NK-92 treated with Interleukin-12 subunit alpha and Interleukin-12 subunit beta, amount 100 ng/mL, for 24 hours (cell line): ENCODE results near the gene STOM.
"Not testable (repeated sequence)": the region's sequence is repeated elsewhere in the genome, so short reads cannot be mapped to it uniquely, and the experiment has no call there.

Source experiments
- DNase-seq: peaks from one replicate; lab custom pipeline; 2025; lab: John Stamatoyannopoulos, UW

The STOM gene, protein sequence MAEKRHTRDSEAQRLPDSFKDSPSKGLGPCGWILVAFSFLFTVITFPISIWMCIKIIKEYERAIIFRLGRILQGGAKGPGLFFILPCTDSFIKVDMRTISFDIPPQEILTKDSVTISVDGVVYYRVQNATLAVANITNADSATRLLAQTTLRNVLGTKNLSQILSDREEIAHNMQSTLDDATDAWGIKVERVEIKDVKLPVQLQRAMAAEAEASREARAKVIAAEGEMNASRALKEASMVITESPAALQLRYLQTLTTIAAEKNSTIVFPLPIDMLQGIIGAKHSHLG

DNA sequence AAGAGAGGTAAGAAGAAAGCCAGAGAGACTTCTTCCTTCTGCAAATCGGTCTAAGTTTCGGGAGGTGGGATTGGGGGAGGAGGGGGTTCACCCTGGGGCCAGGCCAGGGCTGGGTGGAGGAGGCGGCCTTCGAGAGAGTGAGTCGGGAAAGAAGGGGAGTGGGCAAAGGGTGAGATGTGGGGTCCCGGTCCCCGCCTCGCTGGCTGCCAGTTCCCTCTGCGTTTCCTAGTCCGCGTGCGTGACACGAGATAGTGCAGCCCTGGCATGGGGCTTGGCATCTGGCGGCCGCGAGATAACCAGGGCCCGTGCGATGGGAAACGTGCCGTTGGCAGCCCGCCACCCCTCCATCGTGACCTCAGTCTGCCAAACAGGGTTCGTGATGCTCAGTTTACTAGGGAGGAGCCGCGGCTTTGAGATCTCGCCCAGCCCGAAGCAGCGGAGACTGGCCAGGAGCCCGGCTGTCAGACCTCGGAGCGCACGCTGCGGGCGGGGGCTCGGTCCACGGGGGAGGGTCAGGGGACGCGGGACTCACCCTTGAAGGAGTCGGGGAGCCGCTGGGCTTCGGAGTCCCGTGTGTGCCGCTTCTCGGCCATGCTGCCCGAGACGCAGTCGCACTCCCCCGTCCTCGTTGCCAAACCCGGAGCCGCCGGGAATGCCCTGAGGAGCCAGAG, at the start of gene STOM:
TSS of gene STOM (minus strand) at position 656 of the 671 bp plus-strand sequence. CDS start at position 593, 63 bp downstream.
- no peak for DNase-seq

DNA sequence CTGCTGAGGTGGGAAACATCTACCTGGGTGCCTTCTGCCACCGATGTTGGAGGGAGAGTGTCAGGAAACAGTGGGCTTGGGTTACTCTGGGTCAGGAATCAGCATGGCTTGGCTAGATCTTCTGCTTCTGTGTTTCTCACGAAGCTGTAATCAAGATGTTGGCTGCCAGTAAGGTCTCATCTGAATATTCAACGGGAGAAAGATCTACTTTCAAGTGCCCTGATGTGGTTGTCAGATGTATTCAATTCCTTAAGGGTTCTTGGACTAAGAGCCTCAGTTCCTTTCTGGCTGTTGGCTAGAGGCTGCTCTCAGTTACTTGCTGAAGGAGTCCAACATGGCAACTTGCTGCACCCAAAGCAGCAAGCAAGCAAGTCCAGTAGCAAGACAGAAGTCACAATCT, 41.9 kb upstream of the STOM start:
- no peak for DNase-seq

DNA sequence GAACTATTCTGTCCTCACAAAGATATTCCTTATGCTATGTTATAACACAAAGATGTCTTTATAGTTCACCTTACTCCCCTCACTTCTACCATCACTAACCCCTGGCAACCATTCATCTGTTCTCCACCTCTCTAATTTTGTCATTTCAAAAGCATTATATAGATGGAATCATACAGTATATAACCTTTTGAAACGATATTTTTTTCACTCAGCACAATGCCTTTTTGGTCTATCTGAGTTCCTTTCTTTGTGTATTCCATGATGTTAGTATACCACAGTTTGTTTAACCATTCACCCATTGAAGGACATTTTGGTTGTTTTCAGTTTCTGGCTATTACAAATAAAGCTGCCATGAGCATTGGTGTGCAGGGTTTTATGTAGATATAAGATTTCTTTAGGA, 35.8 kb upstream of the STOM start:
- DNase-seq: no peak

DNA sequence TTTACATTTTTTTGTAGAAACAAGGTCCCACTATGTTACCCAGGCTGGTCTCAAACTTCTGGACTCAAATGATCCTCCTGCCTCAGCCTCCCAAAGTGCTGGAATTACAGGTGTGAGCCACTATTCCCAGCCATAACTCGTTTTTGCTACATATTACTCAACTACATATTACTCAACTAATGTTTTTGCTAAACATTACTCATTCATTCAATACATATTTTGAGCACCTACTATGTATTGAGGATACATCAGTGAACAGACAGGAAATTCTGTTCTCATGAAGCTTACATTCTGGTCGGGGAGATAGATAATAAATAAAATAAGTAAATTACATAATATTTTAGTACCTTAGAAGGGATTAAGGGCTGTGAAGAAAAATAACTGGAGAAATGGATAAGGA, 34.9 kb upstream of the STOM start:
- DNase-seq: no peak

DNA sequence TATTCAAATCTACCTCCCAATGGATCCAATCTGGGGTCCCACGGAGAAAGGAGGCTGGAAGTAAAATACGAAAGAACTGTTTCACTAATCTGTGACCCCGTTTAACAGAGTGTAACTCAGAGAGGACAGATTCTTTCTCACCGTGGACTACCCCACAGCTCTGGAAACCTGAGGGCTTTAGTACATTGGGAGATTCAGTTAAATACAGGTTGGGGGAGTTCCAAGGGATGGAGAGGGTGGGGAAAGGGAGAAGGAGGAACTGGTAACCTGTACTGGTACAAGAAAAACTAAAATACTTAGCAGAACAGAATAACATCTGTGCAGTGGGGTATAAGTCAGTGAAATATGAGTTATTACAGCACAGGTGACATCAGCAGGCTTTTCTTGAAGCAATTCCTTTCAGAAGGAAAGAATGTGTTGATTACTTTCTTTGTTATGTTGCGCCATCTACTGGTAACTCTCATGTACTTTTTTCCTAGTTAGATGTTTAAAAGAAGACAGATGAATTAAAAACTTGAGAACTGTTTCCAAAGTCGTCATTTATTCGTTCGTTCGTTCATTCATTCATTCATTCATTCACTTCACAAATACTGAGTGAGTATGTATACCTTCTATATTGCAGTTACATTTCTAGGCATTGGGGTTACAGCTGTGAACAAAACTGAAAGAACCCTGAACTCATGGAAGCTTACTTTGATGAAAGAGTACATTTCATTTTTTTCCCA, 30.0 kb upstream of the STOM start:
- DNase-seq: no peak

DNA sequence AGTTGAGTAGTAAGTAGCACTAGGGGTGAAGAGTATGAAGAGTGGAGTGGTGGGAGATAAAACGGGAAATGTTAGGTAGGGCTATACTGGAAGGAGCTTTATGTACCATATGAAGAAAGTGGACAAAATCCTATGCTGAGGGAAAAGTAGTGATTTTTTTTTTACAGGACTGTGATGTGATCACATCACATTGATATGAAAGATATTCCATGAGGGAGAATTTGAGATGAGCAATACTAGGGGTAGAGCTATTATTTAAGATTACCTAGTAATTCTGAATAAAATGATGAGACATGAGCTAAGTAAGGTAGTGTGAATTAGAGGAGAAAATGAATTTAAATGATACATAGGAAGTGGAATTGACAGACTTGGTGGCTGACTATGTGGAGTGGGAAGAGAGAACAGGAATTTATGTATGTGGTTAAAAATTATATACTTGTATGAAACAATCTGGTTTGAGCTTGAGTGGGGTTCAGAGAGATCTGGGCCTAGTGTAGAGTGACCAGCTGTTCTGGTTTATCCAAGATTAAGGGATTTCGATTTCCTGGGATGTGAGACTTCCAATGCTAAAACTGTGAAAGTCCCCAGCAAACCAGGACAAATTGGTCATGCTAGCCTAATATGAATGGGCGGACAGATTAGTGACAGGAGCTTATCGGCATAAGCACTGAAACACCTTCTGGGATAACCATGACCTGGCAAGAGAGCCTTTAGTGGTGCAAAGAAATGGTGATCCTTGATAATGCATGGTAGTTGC, 29.3 kb upstream of the STOM start:
- no peak for DNase-seq

DNA sequence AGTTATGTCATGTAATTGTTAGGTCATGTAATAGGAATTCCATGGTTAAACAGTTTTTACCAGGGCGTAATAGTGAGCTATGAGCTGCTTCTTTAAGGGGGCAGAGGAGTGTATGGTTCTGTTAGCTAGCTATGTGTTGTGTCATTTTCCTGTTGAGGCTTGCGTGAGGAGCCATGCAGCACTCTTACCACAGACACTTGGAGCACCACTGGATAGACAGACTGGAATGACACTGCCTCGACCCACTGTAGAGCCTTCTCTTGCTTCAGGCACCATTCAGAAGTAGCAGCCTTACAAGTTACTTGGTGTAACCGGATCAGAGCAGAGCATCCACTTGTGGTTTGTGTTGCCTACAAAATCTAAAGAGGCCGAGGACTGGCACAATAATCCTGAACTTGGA, 28.3 kb upstream of the STOM start:
- no peak for DNase-seq

DNA sequence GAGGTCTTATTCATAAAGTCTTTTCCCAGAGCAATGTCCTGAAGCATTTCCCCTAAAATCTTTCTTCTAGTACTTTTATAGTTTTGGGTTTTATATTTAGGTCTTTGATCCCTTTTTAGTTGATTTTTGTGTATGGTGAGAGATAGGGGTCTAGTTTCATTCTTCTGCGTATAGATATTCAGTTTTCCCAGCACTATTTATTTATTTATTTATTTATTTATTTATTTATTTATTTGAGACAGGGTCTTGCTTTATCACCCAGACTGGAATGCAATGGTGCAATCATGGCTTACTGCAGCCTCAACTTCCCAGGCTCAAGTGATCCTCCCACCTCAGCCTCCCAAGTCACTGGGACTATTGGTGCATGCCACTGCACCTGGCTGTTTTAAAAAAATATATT, 27.2 kb upstream of the STOM start:
- DNase-seq: not testable (repeated sequence)

DNA sequence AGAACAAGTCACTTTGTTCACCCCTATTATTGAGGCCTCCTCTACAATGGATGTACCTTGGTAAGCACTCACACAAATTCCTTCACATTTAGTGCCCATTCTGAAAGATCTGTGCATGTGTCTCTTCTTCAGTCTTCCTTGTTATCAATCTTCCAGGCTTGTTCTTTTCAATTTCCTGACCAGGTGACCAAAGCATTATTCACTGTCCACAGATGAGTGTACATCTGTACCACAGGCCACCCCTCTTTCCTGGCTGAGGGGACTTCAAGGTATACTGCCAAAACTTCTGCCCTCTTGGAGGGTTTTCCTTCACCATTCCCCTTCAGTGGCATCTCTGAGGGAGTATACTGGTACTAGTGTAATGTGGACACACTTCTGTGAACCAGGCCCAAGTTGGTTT, 25.5 kb upstream of the STOM start:
- DNase-seq: no peak

DNA sequence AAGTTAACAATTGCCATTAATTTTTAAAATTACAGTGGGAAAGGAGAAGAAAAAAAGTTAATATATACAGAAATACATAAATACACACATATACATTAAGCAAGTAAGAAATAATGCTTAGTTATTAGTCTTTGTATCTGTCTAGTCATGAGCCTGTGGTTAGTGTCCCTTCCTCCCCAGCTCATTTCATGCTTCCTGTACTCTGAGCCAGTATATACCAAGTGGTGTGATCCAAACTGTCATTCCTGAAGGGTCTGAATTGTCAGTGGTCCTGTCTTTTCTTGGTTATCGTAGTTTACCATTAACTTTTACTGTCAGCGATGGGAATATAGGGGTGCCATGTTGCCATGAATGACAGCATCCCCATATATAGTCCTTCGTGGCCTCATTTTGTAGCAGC, 24.2 kb upstream of the STOM start:
- no peak for DNase-seq

DNA sequence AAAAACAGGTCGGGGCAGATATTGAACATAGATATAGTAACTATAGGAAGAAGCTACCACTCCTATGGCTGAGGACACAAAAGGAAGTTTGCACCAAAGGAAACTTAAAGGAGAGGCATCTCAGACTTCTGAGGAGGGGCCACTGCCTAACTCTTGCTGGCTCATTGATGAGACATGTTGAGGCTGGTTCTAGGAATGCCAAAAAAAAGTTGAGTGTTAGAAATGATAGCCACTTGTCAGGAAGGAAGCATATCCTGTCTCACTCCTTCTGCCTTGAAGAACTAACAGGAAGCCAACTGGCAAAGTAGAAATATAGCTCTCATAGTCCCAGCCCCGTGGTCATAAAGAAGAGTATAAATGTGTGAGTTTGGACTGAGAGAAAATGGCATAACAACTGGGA, 23.3 kb upstream of the STOM start:
- no peak for DNase-seq

DNA sequence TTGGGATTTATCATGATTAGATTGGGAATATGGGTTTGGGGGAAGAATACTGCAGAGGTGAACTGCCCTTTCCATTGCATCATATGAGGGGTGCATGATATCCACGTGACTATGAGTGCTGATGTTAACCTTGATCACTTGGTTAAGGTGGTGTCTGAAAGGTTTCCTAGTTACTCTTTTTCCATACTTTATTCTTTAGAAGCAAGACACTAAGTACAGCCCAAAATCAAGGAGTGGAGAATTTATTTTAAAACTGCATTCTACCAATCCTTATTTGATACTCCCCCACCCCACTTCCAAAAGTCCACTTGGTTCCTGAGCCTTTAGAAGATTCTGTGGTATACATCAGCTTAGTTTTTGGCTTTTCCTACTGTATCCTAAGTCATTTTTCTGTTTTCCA, 20.3 kb upstream of the STOM start:
- no peak for DNase-seq

DNA sequence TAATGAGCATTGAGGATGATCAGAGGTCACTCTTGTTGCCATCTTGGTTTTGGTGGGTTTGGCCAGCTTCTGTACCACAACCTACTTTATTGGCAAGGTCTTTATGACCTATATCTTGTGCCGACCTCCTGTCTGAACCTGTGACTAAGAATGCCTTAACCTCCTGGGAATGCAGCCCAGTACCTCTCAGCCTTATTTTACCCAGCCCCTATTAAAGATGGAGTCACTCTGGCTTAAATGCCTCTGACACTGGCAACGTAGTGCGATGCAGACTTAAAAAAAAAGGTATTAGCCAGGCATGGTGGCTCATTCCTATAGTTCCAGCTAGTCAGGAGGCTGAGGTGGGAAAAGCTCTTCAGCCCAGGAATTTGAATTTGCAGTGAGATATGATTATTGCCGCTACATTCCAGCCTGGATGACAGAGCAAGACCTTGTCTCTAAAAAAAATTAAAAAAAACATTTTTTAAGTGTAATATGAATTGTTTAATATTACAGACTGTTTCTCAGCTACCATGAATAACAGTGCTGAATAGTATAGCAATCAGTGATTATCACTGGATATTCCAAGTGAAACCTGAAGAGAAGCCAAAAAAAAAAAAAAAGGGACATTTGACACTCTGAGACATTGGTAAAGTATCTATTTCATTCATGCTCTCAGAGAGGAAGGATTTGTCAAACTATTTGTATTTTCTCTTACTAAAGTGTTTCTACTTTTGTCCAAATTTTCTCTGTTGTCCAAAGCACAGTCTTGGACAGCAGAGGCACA, 18.3 kb upstream of the STOM start:
- no peak for DNase-seq

DNA sequence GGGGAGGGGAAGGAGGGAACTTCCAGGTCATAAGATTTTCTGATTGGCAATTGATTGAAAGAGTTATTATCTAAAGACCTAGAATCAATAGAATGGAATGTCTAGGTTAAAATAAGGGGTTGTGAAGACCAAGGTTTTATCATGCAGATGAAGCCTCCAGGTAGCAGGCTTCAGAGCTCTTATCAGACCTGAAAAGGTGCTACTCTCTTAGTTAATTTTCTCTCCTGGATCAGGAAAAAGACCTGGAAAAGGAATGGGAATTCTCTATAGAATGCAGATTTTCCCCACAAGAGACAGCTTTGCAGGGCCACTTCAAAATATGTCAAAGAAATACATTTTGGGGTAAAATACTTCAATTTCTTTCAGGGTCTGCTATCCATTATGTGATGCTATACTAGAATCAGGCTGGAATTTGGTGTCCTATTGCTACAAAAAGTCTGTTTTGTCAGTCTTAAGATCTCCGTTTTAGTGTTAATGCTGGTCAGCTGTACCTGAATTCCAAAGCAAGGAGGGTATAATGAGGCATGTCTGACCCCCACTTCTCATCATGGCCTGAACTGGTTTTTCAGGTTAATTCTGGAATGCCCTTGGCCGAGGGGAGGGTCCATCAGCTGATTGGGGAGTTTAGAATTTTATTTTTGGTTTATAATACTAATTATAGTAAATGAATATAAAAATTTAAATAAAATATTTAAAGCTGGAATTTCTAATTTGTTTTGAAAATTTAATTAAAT, 16.6 kb upstream of the STOM start:
- no peak for DNase-seq

DNA sequence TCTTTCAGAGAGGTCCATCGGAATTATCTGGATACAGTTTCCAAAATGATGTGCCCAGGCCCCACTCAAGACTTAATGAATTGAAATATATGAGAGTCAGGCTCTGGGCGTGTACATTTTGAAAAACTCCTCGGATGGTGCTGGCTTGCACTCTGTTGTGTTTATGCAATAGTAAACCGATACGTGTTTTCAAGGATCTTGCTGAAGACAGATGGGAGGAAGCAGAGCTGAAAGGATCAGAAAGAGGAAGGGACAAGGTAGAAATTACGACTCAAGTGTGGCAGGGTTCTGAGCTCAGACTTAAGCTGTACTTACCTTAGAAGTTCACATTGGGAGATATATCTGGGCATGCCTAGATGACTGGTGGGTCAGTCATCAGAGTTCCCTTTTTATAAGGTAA, 13.7 kb upstream of the STOM start:
- DNase-seq: no peak

DNA sequence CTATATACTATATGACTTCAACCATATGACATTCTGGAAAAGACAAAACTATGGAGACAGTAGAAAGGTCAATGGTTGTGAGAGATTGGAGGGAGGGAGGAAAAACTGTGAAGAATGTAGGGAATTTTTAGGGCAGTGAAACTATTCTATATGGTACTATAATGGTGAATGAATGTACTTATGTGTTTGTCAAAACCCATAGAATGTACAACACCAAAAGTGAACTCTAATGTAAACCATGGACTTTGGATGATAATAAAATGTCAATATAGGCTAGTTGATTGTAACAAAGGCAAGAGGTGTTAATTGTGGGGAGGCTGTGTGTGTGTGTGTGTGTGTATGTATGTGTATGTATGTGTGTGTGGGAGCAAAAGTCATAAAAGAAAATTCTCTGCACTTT, 10.8 kb upstream of the STOM start:
- no peak for DNase-seq

DNA sequence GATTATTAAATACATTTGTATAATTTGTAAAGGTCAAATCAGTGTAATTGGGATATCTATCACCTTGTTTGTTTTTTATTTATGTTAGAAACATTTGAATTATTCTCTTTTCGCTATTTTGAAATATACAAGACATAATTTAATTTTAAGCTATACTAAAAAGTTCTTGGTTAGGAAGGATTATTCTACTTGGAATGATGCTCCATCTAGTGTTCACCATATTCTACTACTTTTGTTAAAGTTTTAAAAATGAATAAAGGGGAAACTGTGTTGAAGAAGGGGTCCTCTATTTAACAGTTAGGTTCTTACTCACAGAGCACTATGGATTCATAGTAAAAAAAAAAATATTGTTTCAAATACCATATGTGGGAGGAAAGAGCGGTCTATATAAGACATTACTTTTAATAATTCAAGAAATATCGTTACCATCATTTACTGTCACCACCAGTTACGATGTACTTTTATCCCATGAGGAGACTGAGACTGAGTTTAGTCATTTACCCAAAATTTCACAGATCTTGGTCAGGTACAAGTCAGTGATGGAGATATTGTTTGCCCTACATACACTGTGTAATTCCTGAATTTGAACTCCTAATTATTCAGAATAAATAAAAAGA, 6.3 kb upstream of the STOM start:
- DNase-seq: no peak

DNA sequence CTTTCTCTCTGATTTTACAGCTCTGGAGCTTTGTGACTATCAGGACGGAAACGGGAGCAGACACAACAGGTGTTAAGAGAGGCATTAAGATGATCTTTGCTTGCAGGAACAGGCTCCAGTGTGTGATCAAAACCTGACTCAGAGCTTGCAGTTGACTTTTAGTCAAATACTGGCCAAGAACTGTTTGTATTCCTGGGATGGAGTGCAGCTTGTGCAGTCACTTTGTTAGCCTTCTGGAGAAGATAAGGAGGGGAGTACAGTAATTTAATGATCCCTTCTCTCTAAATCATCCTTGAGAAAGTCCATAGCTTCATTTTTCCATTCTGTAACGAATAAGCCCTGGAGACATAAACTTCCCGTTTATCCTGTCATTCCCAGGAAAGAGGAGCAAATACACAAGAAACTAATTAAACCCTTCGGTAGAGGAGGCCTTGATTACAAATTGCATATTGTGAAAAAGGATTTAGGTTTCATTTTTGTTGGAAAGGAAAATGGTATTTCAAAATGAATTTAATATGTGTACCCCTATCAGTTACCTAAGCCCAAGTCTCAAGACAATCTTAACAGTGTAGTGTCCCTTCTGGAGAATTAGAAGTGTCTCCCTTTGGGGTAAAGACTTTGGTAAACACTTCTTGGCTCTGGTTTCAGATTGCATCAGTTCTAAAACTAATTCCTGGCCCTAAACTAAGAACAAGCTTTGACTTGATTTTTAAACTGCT, 3.1 kb upstream of the STOM start:
- DNase-seq: no peak

DNA sequence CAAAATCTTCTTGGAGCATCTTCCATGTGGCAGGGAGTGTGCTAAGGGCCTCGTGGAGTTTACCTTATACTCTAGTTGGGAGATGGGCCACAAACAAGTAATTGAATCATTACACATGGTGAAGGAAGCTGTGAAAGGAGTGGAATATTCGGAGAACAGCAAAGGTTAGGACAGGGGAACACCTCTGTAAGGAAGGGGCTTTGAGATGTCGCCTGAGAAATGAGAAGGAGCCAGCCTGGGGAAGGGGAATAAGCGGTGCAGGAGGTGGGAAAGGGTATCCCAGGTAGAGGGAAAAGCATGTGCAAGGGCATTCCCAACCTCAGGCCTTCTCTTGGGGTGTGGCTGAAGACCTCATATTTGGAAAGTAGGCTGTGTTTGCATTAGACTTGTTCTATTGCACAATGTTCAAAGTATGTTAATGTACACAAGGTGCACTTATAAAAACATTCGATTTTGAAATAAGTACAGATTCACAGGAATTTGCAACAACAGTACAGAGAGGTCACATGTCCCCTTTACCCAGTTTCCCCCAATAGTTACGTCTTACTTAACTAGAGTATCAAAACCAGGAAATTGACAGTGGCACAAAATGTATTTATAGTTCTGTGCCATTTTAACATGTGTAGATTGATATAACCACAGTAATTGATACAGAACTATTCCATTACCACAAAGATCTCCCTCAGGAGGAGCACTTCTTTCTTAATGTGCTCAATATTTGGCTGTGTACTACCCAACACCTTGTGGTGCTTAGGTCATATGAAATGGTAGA, 2.4 kb upstream of the STOM start:
- no peak for DNase-seq
